GM18858 (cell line): Measurements from ENCODE around the gene DNAJC12.
"Not testable (repeated sequence)": the region's sequence is repeated elsewhere in the genome, so short reads cannot be mapped to it uniquely, and the experiment has no call there.

ENCODE experiments used
- ATAC-seq: cut with Tn5 transposase; IDR thresholded peaks from one replicate; pipeline ENCODE4 v1.9.1; 2021; ENCODE audit not compliant: unreplicated experiment

Gene DNAJC12

DNA sequence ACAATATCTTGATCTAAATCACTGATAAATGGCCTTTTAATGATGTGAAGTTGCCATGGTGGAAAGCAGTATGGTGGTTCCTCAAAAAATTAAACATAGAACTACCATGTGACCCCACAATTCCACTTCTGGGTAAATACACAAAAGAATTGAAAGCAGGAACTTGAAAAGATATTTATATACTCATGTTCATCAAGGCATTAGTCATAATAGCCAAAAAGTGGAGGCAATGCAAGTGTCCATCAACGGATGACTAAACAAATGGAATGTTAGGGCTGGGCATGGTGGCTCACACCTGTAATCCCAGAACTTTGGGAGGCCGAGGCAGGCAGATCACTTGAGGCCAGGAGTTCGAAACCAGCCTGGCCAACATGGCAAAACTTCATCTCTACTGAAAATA is 2.0 kb upstream of the DNAJC12 start:
- no peak for ATAC-seq

DNA sequence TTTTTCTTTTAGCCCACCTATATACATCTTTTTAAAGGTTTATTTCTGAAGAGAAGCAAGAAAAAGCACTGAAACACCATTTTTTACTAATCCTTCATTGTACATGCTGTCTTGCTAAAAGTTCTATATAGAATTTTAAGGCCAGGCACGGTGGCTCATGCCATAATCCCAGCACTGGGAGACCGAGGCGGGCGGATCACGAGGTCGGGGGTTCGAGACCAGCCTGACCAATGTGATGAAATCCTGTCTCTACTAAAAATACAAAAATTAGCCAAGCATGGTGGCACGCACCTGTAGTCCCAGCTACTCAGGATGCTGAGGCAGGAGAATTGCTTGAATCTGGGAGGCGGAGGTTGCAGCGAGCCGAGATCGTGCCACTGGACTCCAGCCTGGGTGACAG is 1.5 kb upstream of the DNAJC12 start:
- ATAC-seq: not testable (repeated sequence)

DNA sequence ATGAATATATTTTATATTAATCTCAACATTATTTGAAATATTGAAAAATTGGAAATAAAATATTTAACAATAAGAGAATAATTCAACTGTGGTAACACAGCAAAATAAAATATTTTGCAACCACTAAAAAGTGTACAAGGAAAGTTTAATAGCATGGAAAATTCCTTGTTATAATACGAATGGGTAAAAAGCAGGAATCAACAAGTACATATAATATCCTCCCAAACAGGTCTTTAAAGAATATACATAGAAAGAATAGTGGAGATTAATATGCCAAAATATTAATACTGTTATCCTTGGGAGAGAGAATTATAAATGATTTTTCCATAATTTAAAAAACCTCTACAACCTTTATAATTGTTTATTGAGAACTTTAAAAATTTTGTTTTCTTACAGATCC is 1.0 kb downstream of the DNAJC12 start:
- ATAC-seq: no peak

DNA sequence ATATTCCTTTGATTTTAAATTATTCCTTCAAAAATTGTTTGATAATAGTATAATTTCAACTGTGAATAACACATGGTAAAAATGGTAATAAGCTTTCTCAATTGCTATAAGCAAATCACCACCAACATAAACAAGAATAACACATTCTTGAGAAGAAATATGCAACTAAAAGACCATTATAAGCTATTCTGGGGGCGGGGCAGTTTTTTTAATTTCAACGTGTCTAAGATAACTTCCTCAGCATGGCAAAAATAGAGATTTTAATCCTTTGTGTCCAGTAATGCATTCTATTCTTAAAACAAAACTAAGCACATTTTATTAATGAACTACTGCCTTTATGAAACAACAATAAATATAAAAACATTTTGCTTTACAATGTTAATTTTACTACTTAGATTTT is 1.5 kb downstream of the DNAJC12 start:
- no peak for ATAC-seq

DNA sequence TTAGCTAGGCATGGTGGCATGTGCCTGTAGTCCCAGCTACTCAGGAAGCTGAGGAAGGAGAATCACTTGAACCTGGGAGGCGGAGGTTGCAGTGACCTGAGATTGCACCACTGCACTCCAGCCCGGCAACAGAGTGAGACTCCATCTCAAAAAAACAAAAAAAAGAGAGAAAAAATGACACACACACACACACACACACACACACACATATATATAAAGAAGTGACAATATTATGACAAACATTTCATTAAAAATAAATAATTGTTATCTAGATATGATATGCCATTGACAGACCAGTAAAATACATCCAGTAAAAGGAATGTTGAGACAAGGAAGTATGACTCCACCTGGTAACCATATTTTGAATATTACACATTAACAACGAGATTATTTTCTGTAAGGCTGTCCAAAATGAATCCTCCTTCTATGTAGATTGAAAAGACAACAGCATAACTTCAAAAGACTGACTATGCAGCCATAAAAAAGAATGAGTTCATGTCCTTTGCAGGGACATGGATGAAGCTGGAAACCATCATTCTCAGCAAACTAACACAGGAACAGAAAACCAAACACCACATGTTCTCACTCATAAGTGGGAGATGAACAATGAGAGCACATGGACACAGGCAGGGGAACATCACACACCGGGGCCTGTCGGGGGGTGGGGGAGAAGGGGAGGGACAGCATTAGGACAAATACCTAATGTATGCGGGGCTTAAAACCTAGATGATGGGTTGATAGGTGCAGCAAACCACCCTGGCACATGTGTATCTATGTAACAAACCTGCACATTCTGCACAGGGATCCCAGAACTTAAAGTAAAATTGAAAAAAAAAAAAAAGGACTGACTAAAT is 2.2 kb downstream of the DNAJC12 start:
- not testable (repeated sequence) for ATAC-seq

DNA sequence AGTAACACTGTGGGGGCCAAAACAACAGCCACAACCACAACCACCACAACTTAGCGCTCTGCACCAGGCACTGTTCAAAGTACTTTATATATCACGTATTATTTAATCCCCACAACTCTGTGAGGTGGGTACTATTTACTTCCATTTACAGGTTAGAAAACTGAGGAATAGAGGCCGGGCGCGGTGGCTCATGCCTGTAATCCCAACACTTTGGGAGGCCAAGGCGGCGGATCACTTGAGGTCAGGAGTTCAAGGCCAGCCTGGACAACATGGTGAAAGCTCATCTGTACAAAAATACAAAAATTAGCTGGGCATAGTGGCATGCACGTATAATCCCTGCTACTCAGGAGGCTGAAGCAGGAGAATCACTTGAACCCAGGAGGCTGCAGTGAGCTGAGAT is 3.6 kb downstream of the DNAJC12 start:
- no peak for ATAC-seq

DNA sequence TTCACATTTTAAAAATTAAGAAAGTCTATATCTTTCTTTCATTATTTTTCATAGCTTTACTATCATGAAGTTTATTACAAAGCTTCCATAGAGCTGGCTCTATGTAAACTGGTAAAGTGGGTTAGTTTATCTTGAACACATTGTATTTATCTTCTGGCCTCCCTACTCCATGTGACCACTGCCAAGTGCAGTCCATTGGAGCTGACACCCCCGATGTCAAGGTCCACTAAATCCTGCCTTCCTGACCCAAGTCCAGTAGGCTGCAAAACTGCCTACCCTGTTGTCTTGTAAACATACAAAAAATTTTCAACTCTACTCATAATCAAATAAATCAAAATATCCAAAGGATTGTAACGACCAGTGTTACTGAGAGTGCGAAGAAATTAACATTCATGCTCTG is 10.2 kb downstream of the DNAJC12 start:
- ATAC-seq: no peak

DNA sequence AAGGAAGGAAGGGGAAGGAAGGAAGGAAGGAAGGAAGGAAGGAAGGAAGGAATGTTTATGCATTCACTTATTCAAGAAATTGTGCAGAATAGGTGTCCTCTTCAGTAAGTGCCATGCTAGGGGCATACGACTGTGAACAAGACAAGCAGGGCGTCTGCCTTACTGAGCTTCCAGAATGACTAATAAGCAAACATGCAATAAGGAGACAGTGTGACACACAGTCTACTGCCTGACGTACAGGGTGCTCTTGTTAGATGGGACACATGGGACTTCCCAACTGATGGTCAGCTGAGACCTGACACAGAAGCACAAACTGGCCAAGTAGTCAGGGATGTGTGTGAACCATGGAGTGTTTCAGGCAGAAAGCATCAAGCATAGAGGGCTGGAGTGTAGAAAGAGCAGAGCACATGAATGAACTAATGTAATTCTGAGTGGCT is 18.2 kb downstream of the DNAJC12 start:
- peak; percentile 44 for ATAC-seq

DNA sequence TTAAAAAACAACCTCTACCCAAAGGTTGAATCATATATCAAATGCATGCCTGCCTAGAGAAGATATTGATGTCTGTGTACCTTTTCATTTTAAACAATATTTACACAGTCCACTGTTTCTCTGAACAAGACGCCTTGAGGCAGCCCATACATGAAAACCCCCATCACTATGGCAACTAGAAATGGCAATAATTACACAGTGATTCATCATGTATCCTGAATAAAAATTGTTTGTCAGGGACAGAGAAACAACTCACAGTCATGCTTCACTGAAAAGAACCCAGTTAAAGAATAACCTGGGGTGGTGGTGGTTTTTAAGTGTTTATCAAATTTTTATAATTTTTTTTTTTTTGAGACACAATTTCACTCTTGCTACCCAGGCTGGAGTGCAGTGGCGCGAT is 19.7 kb downstream of the DNAJC12 start:
- no peak for ATAC-seq

DNA sequence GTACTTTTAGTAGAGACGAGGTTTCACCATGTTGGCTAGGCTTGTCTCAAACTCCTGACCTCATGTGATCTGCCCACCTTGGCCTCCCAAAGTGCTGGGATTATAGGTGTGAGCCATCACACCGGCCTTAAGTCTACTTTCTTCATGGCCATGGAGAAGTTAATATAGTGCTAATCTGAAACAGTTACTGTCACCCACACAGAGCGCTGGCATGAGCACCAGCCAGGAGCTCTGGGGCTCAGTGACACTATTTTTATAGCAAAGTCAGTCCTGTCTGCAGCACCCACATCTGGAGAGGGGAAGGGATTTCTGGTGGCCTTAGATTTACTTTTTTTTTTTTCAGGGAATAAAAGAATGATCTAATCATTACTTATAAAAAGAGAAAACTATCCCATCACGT is 21.3 kb downstream of the DNAJC12 start:
- ATAC-seq: no peak

DNA sequence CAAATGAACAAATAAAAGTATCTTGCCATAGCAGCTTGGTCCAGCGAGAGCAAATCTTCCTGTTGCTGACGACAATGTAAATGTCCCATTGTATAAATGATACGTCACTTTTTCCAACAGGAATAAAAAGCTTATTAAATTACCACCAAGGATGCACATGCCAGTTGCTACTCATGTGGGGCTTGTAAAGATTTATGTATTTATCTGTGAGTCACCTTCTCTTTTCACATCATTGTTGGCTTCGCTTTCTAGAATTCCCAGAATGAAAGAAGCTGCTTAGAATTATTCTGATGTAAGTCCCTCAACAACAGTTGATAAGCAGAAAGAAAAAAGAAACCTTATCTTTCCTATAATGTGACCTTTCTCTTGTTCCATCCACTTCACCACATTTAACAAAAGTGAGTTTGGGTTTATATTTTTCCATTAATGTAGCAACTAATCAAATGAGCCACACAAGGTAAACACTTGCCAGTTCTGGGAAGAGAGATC is 22.4 kb downstream of the DNAJC12 start:
- ATAC-seq: no peak

DNA sequence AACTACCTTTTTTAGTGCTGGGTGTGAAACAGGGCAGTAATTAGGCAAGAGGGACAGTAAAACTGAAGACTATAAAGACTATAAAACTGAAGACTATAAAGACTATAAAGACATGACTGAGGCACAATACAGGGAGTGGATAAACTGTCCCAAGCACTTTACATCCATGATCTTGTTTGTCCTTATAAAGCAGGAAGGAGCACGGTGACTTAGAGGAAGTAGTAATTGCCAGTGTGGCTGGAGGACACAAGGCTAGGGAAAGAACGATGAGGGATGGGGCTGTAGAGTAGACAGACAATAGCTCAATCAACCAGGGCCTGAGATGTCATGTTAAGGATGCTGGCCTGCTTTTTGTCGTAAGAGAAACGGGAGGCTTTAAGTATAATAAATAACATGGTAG is 26.0 kb downstream of the DNAJC12 start:
- no peak for ATAC-seq

DNA sequence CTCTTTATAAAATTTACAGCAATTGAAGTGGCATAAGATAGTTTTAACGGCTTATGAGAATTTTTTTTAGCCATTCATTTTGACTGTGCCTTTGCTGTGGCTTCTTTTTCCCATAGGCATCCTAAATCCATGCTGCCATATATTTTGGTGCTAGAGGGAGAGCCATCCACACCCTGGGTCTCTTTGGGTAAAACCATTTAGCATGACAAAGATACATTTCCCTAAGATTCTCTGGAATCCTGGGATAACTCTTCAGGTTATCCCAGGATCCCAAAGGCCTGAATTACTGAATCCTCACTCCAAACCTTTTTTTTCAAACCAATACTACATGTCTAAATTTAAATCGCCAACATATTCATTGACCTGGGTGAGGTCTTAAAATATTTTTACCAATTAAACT is 28.9 kb downstream of the DNAJC12 start:
- ATAC-seq: no peak

DNA sequence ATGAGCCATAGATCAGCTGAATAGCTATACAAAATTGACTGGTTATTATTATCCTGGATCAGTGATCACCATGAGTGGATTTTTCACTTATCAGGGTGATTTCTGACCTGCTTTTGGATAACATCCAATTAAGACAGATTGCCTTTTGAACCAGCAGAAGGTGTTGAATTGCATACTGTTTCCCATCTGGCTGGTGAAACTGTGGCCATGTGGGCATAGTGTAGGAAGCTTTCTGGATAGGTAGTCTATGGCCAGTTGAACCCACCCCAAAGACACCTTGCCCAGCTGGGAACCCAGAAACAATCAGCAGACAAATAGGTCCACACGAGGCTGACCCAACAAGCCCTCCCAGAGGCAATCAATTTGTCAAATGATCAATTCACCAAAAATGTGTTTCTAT is 29.3 kb downstream of the DNAJC12 start:
- no peak for ATAC-seq

DNA sequence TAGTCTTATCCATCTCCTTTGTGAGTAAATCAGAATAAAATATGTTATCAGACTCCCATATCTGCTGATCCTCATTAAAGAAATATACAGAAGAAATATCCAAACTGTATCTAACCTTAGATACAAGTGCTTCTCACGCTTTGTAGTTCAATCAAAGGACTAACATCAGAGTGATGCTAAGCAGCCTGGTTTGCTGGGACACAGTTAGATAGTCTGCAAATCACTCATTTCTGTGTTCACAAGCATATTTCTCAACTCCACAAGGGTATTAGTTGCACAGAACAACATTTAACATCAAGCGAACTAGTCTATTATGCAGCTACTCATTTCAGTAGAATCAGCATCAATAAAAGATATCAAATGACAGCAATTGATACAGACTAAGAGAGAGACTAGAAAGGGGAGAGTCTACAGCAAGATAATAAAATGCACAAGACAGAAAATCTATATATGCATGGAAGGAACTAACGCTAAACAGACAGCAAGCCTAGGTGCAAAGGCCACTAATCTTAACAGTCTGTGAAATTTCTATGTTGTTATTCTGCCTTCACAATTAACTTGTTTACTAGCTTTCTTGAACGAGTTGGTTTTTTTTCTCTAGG is 30.0 kb downstream of the DNAJC12 start:
- no peak for ATAC-seq

DNA sequence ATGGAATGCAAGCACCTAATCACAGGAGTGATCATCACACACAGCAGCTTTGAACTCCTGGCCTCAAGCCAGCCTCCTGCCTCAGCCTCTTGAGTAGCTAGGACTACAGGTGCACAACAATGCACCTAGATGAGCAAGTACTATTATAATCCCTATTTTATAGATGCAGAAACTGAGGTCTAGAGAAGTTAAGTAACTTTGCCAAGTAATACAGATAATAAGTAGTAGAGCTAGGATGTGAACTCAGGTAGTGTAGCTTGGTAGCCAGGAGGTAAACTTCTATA is 33.7 kb downstream of the DNAJC12 start:
- ATAC-seq: no peak

DNA sequence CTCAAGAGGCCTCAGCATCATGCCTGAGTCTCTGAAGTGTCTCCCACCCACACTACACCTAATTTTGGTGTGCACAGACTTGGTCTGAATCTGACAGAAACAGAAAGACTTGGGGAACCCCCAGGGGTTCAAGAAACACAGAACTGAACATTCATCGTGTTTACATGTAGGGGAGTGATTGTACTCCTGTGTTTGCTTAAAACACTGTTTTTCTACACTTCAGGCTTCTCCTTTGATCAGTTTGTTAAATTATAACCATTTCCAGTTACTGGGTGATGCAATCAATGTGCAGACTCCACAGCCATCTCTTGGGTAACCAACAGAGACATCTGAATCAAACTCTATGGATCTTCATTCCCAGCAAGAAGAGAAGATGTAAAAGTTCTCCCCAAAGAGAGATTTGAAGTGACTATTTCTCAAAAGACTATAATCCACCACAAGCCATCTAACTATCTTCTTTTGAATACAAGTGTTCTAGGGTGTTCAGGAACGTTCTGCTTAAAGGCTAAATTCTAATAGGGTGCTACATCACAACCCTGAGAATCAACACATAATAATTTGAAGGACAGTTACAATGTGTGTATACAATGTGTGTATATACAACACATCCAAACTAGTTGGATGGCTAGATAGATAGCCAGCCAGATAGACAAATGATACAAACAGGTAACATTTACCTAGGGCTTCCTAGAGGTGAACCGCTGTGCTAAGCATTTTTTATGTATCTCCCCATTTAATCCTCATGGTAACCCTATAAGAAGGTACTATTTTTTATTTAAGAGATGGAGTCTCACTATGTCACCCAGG is 34.2 kb downstream of the DNAJC12 start:
- peak; percentile 87 for ATAC-seq

DNA sequence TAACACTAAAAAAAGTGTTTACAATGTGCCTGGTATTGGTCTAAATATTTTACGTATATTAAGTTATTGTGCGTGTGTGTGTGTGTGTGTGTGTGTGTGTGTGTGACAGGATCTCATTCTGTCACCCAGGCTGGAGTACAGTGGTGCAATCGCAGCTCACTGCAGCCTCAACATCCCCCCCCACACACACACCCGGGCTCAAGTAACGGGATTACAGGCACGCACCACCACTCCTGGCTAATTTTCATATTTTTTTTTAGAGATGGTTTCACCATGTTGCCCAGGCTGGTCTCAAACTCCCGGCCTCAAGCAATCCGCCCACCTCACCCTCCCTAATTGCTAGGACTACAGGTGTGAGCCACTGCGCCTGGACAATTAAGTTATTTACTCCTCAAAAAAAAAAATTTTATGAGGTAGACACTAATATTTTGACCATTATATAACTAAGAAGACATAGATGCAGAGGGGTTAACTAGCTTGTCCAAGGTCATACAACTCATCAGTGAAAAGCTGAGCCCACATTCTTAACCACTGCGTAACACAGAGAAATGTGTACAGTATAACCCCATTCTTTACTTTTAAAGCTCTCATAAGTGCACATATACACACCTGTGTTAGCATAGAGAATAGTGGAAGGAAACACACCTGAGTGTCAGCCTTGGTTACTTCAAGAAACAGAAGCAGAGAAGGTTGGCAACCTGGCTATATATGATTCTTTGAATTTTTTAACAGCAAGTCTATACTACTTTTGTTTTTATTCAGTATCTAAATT is 35.0 kb downstream of the DNAJC12 start:
- ATAC-seq: peak; percentile 36

DNA sequence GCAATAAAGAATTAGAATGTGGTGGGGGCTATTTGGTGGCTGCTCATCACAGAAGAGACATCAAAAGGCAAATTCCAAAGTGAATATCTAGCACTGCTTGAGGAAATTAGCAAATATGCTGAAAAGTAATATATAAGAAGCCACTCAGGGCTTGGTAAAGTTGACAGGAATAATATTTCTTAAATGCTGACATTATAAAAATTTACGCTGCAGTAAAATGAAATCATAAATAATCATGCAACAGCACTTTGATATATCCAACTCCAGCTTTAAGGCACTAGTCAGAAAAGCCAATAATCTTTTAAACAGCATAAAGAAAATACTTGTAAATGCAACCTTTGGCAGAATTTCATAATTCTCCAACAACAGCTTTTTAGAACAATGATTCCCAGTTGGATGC is 36.9 kb downstream of the DNAJC12 start:
- no peak for ATAC-seq

DNA sequence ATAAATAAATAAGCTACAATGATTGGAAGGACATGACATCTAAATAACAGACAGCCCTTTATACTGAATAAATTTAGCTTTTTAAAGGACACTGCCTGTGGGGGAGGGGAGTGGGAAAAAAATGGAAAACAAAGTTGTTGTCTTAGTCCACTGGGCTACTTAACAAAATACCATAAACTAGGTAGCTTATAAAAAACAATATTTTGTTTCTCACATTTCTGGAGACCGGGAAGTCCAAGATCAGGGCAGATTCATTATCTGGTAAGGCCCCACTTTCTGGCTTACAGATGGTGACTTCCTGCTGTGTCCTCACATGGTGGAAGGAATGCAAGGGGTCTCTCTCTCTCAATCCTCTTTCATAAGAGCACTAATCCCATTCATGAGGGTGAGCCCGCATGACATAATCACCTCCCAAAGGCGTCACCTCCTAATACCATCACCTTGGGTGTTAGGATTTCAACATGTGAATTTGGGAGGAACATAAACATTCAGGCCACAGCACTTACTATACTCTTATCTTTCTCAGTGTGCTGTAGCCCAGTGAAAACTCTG is 43.0 kb downstream of the DNAJC12 start:
- ATAC-seq: no peak

DNA sequence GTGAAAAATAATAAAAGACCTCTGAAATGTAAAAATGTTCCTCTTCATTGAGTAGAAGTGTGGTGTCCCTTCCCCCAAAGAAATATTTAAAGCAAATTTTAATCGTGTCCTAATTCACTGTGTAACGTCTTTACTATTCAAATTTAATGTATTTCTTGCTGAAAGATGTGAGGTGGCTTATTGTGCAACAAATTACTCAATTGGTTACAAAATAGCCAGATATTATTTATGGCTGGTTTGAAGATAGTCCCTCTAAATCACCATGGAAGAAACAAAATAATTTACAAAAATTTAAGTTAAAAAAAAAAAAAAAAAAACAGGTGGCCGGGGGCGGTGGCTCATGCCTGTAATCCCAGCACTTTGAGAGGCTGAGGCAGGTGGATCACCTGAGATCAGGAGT is 43.7 kb downstream of the DNAJC12 start:
- no peak for ATAC-seq
